Retinal pigment epithelial cell (primary cell): ENCODE measurements around the gene DOK5.

ENCODE experiments used
- DNase-seq: peaks from one replicate; pipeline ENCODE4 v3.0.0-alpha.2; 2010; ENCODE audit warnings: low read depth
- H3K4me3 ChIP-seq: 2 replicates; pipeline ENCODE4 v1.5.1; 2011; ENCODE audit warnings: mild to moderate bottlenecking, low read length, control low read depth, moderate library complexity
- CTCF ChIP-seq: conservative IDR thresholded peaks from 2 replicates; pipeline ENCODE4 v1.5.1; 2011; ENCODE audit warnings: low read depth, low read length, control low read depth, inconsistent platforms

DOK5 gene

GRCh38 chr20:54619682-54620081 is 144.3 kb downstream of the DOK5 start:
- TF ChIP-seq CTCF: no peak
- H3K4me3 ChIP-seq: no peak overlapping the region
- no peak for DNase-seq

GRCh38 chr20:54620611-54621010 is 145.2 kb downstream of the DOK5 start:
- no peak overlapping the region for H3K4me3 ChIP-seq
- no peak for TF ChIP-seq CTCF
- DNase-seq: no peak

GRCh38 chr20:54622333-54623295 is 147.2 kb downstream of the DOK5 start:
- no peak for DNase-seq
- H3K4me3 ChIP-seq: no peak overlapping the region
- TF ChIP-seq CTCF: no peak

GRCh38 chr20:54623991-54624569 is 148.7 kb downstream of the DOK5 start:
- H3K4me3 ChIP-seq: no peak overlapping the region
- DNase-seq: peak; percentile 30
- no peak for TF ChIP-seq CTCF

- DNase-seq: no peak
- no peak for TF ChIP-seq CTCF
- H3K4me3 ChIP-seq: no peak overlapping the region
Measured at GRCh38 chr20:54624706-54625390, 149.5 kb downstream of the DOK5 start.

- H3K4me3 ChIP-seq: no peak overlapping the region
- no peak for TF ChIP-seq CTCF
- DNase-seq: no peak
Measured at GRCh38 chr20:54625497-54625896, 150.1 kb downstream of the DOK5 start.
